Stimulated activated CD4-positive, alpha-beta T cell treated with anti-CD3 and anti-CD28 coated beads, Interleukin-15, amount 100 ng/mL, for 24 hours (primary cell): ENCODE measurements around the gene CHP1.
"Not testable (repeated sequence)": the region's sequence is repeated elsewhere in the genome, so short reads cannot be mapped to it uniquely, and the experiment has no call there.

Experiments used
- DNase-seq: peaks from one replicate; pipeline ENCODE4 v3.0.0-alpha.2; 2020

Gene CHP1

DNA sequence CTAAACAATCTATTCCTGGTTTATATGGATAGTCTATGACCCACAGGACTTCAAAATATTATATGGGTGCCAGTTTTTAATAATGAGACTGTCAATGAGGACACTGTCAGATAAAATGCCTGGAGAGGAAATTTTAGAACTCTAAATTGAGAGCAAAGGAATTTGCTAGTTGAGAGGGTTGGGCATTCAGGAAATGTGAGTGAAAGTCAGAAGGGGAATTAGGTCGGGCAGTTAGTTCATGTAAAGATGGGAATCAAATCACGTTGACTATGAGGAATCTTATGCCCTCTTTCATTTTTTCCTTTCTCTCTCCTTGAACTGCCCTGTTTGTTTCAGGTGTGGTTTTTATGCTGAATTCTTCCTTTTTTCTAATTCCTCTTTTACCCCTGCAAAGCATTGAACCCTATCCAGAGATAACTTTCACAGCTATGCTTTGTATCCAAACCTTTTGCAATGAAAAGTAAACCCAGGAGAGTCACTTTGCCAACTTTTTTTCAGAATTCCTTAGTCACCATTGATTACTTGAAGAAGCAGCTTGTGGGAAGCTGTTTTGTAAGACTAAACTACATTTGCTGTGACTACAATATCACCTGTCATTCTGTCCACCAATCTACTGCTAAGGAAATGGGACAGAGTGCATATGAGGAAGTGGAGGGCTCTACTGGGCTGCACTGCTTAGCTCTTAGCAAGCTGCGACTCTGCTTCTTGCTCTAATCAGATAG is 27.8 kb downstream of the CHP1 start:
- DNase-seq = no peak

DNA sequence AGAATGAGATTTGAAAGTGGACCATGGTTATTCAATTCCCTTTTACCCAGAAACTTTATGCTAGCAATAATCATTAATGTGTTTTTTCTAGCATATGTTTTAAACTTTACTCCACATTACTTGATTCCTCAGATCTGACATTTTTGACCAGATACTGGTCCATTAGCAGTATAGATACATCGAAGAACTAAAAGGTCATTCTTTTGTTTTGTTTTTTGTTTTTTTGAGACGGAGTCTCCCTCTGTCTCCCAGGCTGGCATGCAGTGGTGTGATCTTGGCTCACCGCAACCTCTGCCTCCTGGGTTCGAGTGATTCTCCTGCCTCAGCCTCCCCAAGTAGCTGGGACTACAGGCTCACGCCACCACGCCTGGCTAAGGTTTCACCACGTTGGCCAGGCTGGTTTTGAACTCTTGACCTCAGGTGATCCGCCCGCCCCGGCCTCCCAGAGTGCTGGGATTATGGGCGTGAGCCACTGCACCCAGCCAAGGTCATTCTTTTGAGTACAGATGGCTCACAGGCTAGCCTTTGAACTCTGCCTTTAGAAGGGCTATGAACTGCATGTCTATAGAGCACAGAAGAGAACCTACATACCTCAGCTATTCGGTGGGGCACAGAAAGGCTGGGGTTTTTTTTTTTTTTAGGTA is 28.6 kb downstream of the CHP1 start:
- no peak for DNase-seq

DNA sequence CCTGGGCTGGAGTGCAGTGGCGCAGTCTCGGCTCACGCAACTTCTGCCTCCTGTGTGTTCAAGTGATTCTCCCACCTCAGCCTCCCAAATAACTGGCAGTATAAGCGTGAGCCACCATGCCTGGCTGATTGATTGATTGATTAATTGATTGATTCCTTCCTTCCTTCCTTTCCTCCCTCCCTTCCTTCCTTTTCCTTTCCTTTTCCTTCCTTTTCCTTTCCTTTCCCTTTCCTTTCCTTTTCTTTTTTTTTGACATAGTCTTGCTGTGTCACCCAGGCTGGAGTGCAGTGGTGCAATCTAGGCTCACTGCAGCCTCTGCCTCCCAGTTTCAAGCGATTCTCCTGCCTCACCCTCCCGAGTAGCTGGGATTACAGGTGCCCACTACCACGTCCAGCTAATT is 29.9 kb downstream of the CHP1 start:
- not testable (repeated sequence) for DNase-seq

DNA sequence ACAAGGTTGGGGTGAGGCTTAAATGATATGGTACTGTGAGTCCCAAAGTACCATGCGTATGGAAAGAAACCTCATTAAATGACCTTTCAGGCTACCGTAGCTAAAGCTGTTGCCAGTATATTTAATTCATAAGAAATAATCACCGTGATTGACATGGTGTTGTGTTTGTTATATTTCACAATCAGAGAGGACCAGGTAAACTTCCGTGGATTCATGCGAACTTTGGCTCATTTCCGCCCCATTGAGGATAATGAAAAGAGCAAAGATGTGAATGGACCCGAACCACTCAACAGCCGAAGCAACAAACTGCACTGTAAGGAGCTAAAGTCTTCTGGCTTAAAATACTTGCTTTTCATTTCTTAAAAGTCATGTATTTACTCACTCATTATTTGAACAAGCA is 31.5 kb downstream of the CHP1 start:
- DNase-seq = no peak

DNA sequence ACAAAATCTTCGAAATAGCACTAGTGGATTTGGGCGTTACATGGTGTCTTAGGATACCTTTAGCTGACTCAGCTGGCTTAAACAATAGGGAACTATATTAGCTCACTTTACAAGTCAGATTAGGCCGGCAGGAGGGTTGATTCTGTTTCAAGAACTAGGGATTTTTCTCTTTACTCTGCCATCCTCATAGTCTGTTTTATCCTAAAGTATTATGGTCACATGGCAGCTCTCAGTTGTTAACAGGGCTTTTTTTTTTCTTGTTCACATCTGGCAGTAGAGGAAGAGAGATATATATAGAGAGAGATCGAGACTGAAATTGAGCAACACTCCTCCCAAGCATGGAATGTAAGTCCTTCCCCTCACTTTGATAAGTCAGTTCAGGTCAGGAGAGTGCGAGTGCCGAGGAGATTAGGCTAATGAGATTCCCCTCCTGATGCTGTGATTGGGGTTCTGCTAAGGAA is 32.9 kb downstream of the CHP1 start:
- DNase-seq = no peak

DNA sequence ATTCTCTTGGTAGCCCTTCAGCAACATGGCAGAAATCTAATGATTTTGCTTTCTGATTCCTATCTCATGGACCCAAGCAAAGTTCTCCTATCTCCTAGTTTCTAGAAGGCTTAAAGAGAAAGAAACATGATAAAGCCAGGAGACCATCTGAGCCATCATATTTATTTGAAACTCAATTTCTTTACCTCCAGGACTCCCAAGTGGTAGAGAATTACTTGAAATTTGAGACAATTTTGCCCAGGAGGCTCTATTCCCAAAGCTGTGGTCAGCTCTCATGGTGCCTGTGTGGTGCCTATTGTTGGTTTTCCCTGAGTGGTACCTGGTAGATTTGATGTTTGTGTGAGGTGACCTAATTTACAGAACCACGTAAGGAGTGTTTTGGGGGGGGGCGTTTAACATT is 38.8 kb downstream of the CHP1 start:
- no peak for DNase-seq

DNA sequence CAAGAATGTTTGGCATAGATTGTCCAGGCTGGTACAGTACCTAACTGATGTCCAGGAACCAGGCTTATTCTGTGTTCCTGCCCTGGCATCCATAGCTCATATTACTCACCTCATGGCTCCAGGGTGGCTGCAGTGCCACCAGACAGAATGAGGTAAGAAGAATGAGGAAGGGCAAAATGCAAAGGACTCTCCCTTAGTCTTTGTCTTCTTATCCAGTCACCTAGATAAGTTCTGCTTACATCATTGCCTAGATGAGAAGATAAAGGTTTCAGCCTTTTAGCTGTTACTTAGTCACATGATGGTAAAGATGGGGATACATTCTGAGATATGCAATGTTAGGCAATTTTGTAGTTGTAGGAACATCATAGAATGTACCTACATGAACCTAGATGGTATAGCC is 45.8 kb downstream of the CHP1 start:
- no peak for DNase-seq

DNA sequence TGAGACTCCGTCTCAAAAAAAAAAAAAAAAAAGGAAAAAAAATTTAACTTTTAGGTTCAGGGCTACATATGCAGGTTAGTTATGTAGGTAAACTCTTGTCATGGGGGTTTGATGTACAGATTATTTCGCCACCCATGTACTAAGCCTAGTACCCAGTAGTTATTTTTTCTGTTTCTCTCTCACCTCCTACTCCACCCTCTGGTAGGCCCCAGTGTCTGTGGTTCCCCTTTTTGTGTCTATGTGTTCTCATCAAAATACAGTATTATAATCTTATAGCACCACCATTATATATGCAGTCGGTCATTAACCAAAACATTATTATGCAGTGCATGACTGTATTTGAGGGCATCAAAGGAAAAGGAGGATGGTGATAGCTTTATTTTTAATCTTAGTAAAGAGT is 47.3 kb downstream of the CHP1 start:
- DNase-seq = no peak

DNA sequence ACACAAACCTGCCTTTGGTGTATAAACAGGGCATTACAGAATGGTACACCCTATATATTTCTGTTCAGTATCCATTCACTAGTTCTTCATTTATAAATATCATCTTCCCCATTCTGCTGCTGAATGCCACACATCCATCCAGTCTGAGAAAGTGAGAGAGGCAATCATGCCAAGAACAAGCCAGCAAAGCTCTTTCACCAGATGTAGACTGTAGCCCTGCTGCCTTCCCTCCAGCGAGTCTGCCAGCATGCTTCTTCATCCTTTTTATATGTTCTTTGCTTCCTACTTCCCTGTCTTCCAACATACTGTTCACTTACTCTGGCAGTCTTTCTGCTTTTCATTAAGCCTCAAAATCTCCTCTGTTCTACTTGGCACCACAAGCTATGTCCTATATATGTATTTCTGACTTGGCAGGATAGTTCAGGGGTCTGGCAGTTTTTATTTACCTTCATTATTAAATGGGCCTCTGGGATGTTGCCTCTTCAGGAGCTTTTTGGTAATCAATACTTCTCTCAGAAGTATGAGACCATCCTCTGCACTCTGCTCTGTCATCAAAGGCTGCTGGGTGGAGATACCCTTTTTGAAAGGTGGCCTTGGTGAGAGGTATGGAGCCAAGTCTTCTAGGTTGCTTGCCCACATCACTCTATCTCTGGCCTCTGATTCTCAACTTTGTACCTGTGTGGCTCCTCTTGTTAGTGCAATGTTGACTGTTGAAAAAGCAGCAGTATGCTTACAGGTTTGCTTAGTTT is 48.6 kb downstream of the CHP1 start:
- DNase-seq = no peak

DNA sequence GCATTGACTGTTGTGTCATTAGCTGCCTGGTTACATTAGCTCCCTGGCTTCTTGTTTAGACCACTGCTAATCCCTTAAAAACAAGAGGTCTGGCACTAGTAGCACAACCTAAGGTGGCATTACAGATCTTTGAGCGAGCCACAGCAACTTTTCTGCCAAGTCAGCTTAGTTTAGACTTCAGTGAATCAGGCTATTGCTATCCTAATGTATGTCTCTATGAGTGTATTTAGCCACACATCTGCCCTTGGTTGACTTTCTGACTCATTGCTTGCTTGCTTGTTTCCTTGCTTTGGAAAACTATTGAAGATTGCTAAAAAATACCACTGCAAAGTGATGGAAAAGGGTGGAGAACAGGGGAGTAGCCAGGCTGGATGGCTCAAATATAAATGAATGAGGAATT is 50.2 kb downstream of the CHP1 start:
- no peak for DNase-seq

DNA sequence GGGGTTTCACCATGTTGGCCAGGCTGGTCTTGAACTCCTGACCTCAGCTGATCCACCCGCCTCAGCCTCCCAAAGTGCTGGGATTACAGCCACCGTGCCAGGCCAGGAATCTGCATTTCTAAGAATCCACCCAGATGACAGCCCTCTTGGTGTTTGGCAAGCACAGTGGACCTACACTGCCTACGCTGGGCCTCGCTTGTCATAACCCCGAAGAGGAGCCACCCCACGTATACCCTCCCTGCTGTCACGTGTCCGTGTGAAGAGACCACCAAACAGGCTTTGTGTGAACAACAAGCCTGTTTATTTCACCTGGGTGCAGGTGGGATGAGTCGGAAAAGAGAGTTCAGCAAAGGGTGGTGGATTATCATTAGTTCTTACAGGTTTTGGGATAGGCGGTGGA is 51.4 kb downstream of the CHP1 start:
- DNase-seq = not testable (repeated sequence)

DNA sequence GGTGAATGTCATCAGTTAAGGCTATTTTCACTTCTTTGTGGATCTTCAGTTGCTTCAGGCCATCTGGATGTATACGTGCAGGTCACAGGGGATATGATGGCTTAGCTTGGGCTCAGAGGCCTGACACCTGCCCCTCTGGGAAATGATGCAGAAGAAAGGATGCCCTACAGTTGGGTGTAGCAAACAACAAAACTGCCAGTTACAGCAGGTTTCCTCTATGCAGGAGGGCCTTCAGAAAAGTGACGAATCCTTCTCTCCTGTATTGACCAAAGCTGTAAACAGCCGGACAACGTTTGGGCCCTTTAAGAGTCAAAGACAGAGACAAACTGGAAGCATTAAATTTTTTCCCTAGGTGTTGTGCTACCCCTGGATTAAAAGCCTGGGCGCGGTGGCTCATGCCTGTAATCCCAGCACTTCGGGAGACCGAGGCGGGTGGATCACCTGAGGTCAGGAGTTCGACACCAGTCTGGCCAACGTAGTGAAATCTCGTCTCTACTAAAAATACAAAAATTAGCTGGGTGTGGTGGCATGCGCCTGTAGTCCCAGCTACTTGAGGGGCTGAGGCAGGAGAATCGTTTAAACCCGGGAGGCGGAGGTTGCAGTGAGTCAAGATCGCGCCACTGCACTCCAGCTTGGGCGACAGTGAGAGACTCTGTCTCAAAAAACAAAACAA is 52.0 kb downstream of the CHP1 start:
- DNase-seq = not testable (repeated sequence)

DNA sequence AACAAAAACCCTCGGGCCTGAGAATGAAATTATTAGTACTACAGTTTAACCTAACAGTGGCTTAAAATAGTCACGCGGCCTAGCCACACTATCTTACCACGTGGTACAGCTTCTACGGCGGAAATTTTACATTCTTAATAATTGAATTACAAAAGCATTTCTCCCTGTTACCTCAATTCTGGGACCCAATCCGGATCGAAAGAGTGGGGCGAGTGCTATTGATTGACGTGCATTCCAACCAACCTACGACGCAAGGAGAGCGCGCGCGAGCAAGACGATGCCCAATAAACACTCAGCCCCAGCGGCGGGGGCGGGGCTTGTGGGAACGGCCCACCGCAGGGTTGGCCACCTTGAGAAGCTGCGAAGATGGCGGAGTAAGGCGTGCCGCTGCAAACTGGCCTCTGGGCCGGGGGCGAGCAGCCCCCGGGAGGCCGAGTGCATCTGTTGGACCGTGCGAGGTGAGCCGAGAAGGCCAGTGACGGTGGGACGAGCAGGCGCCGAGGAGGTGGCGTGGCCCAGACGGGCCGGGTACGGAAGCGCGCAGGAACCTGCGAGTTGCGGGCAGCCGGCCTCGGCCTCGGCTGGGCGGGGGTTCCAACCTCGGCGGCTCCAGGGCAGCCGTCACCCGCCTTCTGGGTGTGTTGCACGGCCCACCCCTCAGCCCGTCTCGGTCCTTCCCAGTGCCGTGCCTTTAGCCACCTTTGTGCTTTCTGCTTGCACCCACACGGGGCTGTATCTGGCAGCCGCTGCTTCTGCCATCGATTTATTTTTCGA is 52.8 kb downstream of the CHP1 start:
- DNase-seq = peak; percentile 98

DNA sequence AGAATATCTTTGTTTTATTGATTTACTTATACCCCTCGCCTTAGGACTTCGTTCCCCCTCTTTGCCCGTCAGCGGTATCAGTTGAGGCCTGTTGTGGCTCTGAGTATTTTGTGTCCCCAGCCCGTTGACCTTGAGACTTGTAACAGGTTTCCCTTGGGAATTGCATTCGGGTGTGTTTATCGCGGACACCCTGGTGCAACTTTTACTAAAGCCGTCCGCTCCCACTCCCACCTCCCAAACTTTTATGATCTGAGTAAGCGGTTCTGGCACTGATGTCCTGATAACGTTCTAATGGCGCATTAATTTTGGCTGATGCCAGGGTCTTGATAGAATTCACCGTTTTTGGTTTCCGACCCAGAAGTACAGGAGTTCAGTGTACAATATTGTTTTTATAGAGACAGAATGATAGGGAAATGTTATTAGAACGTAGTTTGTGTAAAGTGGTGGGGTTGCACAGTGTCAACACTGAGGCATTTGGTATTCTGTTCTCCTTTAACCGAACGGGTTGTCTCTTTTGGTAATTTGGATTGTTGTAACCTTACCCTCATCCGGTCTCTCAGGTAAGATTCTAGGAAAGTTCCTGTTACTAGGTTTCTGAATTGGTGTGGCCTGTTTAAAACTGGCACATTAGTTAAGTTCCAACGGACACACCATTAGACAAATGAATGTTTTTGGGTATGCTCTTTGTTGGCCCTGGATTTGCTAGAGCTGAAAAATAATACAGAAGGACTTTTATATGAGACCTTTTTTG is 53.5 kb downstream of the CHP1 start:
- DNase-seq = no peak

DNA sequence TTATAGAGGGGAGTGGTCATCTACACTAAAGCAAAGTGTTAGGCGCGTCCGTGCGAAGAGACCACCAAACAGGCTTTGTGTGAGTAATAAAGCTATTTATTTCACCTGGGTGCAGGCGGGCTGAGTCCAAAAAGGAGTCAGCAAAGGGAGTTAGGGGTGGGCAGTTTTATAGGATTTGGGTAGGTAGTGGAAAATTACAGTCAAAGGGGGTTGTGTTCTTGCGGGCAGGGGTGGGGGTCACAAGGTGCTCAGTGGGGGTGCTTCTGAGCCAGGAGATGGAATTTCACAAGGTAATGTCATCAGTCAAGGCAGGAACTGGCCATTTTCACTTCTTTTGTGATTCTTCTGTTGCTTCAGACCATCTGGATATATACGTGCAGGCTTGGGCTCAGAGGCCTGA is 54.2 kb downstream of the CHP1 start:
- peak; percentile 5 for DNase-seq

DNA sequence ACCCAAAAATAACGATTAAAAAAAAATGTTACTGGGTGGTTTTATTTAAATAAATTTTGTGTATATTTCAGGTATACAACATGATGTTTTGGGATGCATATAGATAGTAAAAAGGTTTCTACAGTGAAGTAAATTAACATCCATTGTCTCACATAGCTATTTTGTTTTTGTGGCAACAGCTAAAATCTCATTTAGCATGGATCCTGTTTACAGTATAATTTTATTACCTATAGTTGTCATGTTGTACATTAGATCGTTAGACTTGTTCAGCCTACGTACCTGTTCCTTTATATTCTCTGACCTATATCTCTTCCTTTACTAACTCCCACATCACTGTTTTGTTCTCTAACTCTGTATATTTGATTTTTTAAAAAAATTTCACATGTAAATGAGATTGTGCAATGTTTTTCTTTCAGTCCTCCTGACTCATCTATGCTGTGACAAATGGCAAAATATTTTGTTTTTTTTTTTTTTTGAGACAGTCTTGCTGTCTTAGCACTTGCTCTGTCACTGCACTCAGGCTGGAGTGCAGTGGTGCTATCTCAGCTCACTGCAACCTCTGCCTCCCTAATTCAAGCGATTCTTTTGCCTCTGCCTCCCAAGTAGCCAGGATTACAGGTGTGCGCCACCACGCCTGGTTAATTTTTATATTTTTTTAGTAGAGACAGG is 55.7 kb downstream of the CHP1 start:
- no peak for DNase-seq

DNA sequence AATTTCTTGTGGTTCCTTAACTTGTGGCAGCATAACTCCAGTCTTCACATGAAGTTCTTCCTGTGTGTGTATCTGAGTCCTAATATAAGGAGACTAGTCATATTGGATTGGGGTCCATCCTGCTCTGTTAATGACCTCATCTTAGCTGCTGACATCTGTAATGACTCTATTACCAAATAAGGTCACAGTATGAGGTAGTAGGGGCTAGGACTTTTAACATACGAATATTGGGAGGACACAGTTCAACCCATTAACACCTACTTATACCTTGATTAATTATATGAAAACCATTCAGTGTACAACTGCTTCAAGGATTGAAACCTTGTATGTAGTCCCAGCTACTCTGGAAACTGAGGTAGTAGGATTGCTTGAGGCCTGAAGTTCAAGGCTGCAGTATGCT is 57.4 kb downstream of the CHP1 start:
- no peak for DNase-seq

DNA sequence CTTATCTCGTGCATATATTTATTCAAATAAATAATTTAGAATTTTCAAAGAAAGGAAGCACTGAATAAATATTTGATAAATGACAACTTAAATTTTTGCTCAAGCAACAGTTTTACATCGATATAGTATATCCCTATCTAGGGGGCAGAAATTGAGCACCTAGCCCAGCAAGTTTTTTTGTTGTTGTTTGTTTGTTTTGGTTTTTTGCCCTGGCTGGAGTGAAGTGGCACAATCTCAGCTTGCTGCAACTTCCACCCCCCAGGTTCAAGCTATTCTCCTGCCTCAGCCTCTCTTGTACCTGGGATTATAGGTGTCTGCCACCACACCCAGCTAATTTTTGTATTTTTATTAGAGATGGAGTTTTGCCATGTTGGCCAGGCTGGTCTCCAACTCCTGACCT is 58.9 kb downstream of the CHP1 start:
- no peak for DNase-seq

DNA sequence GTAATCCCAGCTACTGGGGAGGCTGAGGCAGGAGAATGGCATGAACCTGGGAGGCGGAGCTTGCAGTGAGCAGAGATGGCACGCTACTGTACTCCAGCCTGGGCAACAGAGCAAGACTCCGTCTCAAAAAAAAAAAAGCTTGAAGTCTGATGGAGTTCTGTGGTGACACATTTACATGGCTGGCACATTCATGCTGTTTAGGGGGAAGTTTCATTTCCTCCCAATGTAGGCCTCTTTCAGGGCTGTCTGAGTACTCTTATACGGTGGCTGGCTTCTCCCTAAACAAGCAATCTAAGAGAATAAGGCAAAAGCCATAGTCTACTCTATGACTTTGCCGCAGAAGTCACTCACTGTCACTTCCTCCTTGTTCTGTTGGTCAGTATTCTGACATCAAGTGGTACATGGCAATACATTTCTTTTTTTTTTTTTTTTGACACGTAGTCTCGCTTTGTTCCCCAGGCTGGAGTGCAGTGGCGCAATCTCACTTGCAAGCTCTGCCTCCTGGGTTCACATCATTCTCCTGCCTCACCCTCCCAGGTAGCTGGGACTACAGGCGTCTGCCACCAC is 60.1 kb downstream of the CHP1 start:
- no peak for DNase-seq

DNA sequence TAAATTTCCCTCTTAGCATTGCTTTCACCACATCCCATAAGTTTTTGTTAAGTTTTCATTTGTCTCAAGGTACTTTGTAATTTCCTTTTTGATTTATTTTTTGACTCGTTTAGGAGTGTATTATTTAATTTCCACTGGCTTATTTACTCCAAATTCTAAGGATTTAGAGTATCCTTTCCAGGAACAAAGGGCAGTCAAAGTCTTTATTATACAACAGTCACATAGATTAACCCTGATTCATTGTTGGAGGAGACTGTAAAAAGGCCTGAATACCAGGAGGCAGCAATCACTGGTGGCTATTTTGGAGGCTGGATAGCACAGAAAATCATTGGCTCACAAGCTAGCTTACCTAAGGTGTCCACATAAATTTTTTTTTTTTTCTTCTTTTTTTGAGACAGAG is 61.5 kb downstream of the CHP1 start:
- no peak for DNase-seq

DNA sequence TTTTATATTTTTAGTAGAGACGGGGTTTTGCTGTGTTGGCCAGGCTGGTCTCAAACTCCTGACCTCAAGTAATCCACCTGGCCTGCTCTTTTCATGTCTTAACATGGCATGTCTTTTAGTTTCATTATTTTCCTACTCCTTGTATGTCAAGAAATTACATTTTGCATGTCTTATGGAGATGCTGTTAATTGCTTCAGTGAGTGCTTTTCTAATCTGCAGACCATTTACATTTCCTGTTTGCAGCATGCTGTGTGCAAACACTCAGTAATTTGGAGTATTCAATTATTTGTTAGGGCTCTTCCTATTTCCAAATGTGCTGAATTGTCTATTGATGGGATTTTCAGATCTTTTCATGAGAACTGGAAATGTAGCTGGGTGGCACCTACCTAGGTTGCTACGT is 70.1 kb downstream of the CHP1 start:
- not testable (repeated sequence) for DNase-seq
